Measurements from ENCODE around the gene RIPOR3. TPM values are rescaled to one million over a fixed set of nuclear protein-coding genes. Genes with fewer than 3 reads are reported as not detected.

Gene RIPOR3
- polyA plus RNA-seq, 2 of the 4 experiments (the other 2 are of a cell fraction): 0.03 to 0.06 TPM

GRCh38 chr20:50561379-50562078, 129.8 kb downstream of the RIPOR3 start:
- ChIA-PET POLR2A (interaction anchor here (0.5 to 1.2 kb wide), 3 partner anchors 8 to 138 kb away, joined by 3 read pairs; partner anchors contain the start of gene PTPN1), CTCF (interaction anchor here (0.6 to 14.1 kb wide), 12 partner anchors 9 to 585 kb away, joined by 3 to 171 read pairs (median 3); no protein-coding TSS in a partner anchor)
- H3K9me3 ChIP-seq: no peaks in the 10 kb centered on the region
- H3K4me3 ChIP-seq: no peak overlapping the region
- ATAC-seq: peak; percentile 88 to 89
- peak overlapping the region; percentile 63 to 87 for H3K27ac ChIP-seq
- H3K4me2 ChIP-seq: peak overlapping the region; percentile 65
- FAIRE-seq: no peak
- H3K4me1 ChIP-seq: peaks cover 60% of the 10 kb centered on the region
- WGBS (ENCODE audit: missing lambda C conversion rate): 43% methylated on average over 17 of the region's 17 CpGs
- peak; percentile 70 to 75 for DNase-seq (ENCODE audit: low read depth in 1 of 2, low spot score in 1 of 2)
- no peak for TF ChIP-seq ZFP36 (IDR thresholded peaks at IDR 0.05; ENCODE audit: borderline replicate concordance, partially characterized antibody)
- TF ChIP-seq CHD4 (IDR thresholded peaks at IDR 0.05; ENCODE audit: borderline replicate concordance): no peak
- TF ChIP-seq FOSB (CRISPR knock-in tag; IDR thresholded peaks at IDR 0.05): no peak
- no peak for TF ChIP-seq POLR2AphosphoS2 (conservative IDR thresholded peaks at IDR 0.05; ENCODE audit: low read length)
- no peak for TF ChIP-seq ZC3H11A (IDR thresholded peaks at IDR 0.05)
- TF ChIP-seq PHF8 (IDR thresholded peaks at IDR 0.05; ENCODE audit: borderline replicate concordance, low read depth): no peak
- TF ChIP-seq MAX (IDR thresholded peaks at IDR 0.05): peak; percentile 61
- TF ChIP-seq TP53 (CRISPR knock-in tag; IDR thresholded peaks at IDR 0.05): no peak
- no peak for TF ChIP-seq ELK1 (IDR thresholded peaks at IDR 0.05; ENCODE audit: low read depth, low read length)
- peak in 1 of 2 experiments; percentile 67; a peak in 1 of 5 replicates for TF ChIP-seq JUN (IDR thresholded peaks at IDR 0.05)
- no peak for TF ChIP-seq USF2 (IDR thresholded peaks at IDR 0.05)
- no peak for TF ChIP-seq CBX8 (IDR thresholded peaks at IDR 0.05)
- TF ChIP-seq MAFK (IDR thresholded peaks at IDR 0.05; ENCODE audit: partially characterized antibody): peak; percentile 92
- TF ChIP-seq BHLHE40 (IDR thresholded peaks at IDR 0.05; ENCODE audit: low read depth, low read length): no peak
- no peak for TF ChIP-seq NPAS2 (CRISPR knock-in tag; IDR thresholded peaks at IDR 0.05; ENCODE audit: borderline replicate concordance)
- TF ChIP-seq RCOR1 (IDR thresholded peaks at IDR 0.05; ENCODE audit: low read depth, low read length): no peak
- no peak for TF ChIP-seq CTCF (IDR thresholded peaks at IDR 0.05)
- no peak for TF ChIP-seq NR3C1 (IDR thresholded peaks at IDR 0.05)
- no peak for TF ChIP-seq HEYL (CRISPR knock-in tag; IDR thresholded peaks at IDR 0.05)
- TF ChIP-seq JUNB (IDR thresholded peaks at IDR 0.05): peak; percentile 81
- no peak for TF ChIP-seq FOXS1 (CRISPR knock-in tag; IDR thresholded peaks at IDR 0.05)
- no peak for TF ChIP-seq HOXA7 (CRISPR knock-in tag; IDR thresholded peaks at IDR 0.05)
- TF ChIP-seq ATOH8 (CRISPR knock-in tag; IDR thresholded peaks at IDR 0.05; ENCODE audit: low read depth): no peak
- TF ChIP-seq POLR2A (IDR thresholded peaks at IDR 0.05; ENCODE audit: low read length): no peak
- 0 out of 2 replicates have a peak, but pooled peaks have one; percentile 8 for TF ChIP-seq E2F6 (IDR thresholded peaks at IDR 0.05; ENCODE audit: borderline replicate concordance, low read depth)
- TF ChIP-seq ZSCAN20 (CRISPR knock-in tag; IDR thresholded peaks at IDR 0.05): no peak
- TF ChIP-seq RAD21 (conservative IDR thresholded peaks at IDR 0.05 in 1 of 2, IDR thresholded peaks at IDR 0.05 in 1 of 2): no peak
- peak in 1 of 2 experiments; percentile 27; a peak in 1 of 5 replicates for TF ChIP-seq EP300 (IDR thresholded peaks at IDR 0.05)
- no peak for TF ChIP-seq CHD2 (IDR thresholded peaks at IDR 0.05; ENCODE audit: low read length, partially characterized antibody)
- no peak for TF ChIP-seq KDM1A (IDR thresholded peaks at IDR 0.05; ENCODE audit: low read depth)
- TF ChIP-seq MAZ (IDR thresholded peaks at IDR 0.05; ENCODE audit: borderline replicate concordance, low read depth, low read length): no peak
- TF ChIP-seq GATA3 (IDR thresholded peaks at IDR 0.05; ENCODE audit: borderline replicate concordance): no peak; the same call in 1 of the 2 replicates
- TF ChIP-seq RNF2 (IDR thresholded peaks at IDR 0.05; ENCODE audit: borderline replicate concordance, low read depth): no peak
